ENCODE results near the gene ERCC5.
A peak's percentile ranks its signal among the peaks of the same experiment; 100 is the strongest.

ERCC5 gene
- long read RNA-seq, full-length matches to known transcripts, result 303 of 379 reads
- long read RNA-seq, partial matches to known transcripts, result 45 of 379 reads
- long read RNA-seq, other reads (novel, unspliced or antisense), result 31 of 379 reads

- peak within 1 kb of the TSS; percentile 97 for H3K27ac ChIP-seq (replicated peaks)
- peak within 1 kb of the TSS; percentile 90 for H3K4me3 ChIP-seq (replicated peaks; ENCODE audit: insufficient read depth, low read length)
- peak; percentile 94 to 99 for DNase-seq (ENCODE audit: low read depth in 1 of 2, low spot score in 1 of 2)
- TF ChIP-seq GABPA (IDR thresholded peaks at IDR 0.05; ENCODE audit: low read depth), result peak; percentile 86
- TF ChIP-seq REST (IDR thresholded peaks at IDR 0.05; ENCODE audit: insufficient replicate concordance, low read depth), result peak; percentile 20
- peak; percentile 90 for TF ChIP-seq POLR2AphosphoS5 (IDR thresholded peaks at IDR 0.05; ENCODE audit: low read depth)
- TF ChIP-seq SPI1 (IDR thresholded peaks at IDR 0.05; ENCODE audit: borderline replicate concordance, low read depth), result no peak; the same call in 1 of the 2 replicates
- no peak for TF ChIP-seq CTCF (IDR thresholded peaks at IDR 0.05; ENCODE audit: insufficient read depth, low read length)
- no peaks in the 10 kb centered on the region for H3K27me3 ChIP-seq (ENCODE audit: insufficient read depth, poor library complexity, severe bottlenecking)
These were observed at the start of gene ERCC5 for GRCh38 chr13:102845630-102846260. Gene ERCC5 (plus strand): TSS chr13:102846032. CDS start chr13:102846267, 235 bp downstream.

GRCh38 chr13:102798581-102799425 lies 47.0 kb upstream of the ERCC5 start, which contains the start of the genes BIVM and POGLUT2:
Gene BIVM (plus strand): TSS chr13:102799119. CDS start chr13:102807268, 8,149 bp downstream.
Gene POGLUT2 (minus strand): TSS chr13:102798976. CDS start chr13:102798670, 306 bp downstream.
- Histone ChIP-seq H3K27me3 (ENCODE audit: insufficient read depth, poor library complexity, severe bottlenecking) (no peaks in the 10 kb centered on the region), H3K4me3 (replicated peaks; ENCODE audit: insufficient read depth, low read length) (peak within 1 kb of the TSS; percentile 82), H3K27ac (replicated peaks) (peak within 1 kb of the TSS; percentile 61)
- TF ChIP-seq REST (IDR thresholded peaks at IDR 0.05; ENCODE audit: insufficient replicate concordance, low read depth) (no peak), SPI1 (IDR thresholded peaks at IDR 0.05; ENCODE audit: borderline replicate concordance, low read depth) (no peak), POLR2AphosphoS5 (IDR thresholded peaks at IDR 0.05; ENCODE audit: low read depth) (no peak), CTCF (IDR thresholded peaks at IDR 0.05; ENCODE audit: insufficient read depth, low read length) (no peak), GABPA (IDR thresholded peaks at IDR 0.05; ENCODE audit: low read depth) (no peak)
- DNase-seq (ENCODE audit: low read depth in 1 of 2, low spot score in 1 of 2), result peak; percentile 50 to 97

GRCh38 chr13:102799426-102800144 lies 46.2 kb upstream of the ERCC5 start:
- TF ChIP-seq GABPA (IDR thresholded peaks at IDR 0.05; ENCODE audit: low read depth) (no peak), POLR2AphosphoS5 (IDR thresholded peaks at IDR 0.05; ENCODE audit: low read depth) (no peak), CTCF (IDR thresholded peaks at IDR 0.05; ENCODE audit: insufficient read depth, low read length) (no peak), REST (IDR thresholded peaks at IDR 0.05; ENCODE audit: insufficient replicate concordance, low read depth) (no peak), SPI1 (IDR thresholded peaks at IDR 0.05; ENCODE audit: borderline replicate concordance, low read depth) (no peak)
- no peaks in the 10 kb centered on the region for H3K27me3 ChIP-seq (ENCODE audit: insufficient read depth, poor library complexity, severe bottlenecking)
- DNase-seq (ENCODE audit: low read depth in 1 of 2, low spot score in 1 of 2), result peak in 1 of 2 experiments; percentile 19
- peak overlapping the region; percentile 82 for H3K4me3 ChIP-seq (replicated peaks; ENCODE audit: insufficient read depth, low read length)
- peak overlapping the region; percentile 61 for H3K27ac ChIP-seq (replicated peaks)
